Stimulated activated CD4-positive, alpha-beta T cell treated with anti-CD3 and anti-CD28 coated beads, Interleukin-12 subunit alpha, Interleukin-12 subunit beta, amount 100 ng/mL, for 48 hours (primary cell): ENCODE data around the gene SDK1.

Source experiments
- DNase-seq, 3 donors: peaks; one replicate each; pipeline ENCODE4 v3.0.0-alpha.2; 2020; ENCODE audit warnings: low read depth in 2 of 3, low spot score in 1 of 3

The SDK1 gene

GRCh38 chr7:4030346-4030950 lies 729.4 kb downstream of the SDK1 start:
- DNase-seq: no peak

- DNase-seq: no peak
Observed at GRCh38 chr7:4033996-4034395, 732.9 kb downstream of the SDK1 start.

GRCh38 chr7:4037308-4037707 lies 736.3 kb downstream of the SDK1 start:
- no peak for DNase-seq

- DNase-seq: no peak
Observed at GRCh38 chr7:4037877-4038276, 736.8 kb downstream of the SDK1 start.

GRCh38 chr7:4040109-4040928 lies 739.3 kb downstream of the SDK1 start:
- no peak for DNase-seq

- DNase-seq: no peak
Observed at GRCh38 chr7:4042402-4043045, 741.5 kb downstream of the SDK1 start.

GRCh38 chr7:4043988-4044387 lies 742.9 kb downstream of the SDK1 start:
- DNase-seq: no peak

- DNase-seq: no peak
Observed at GRCh38 chr7:4045450-4045849, 744.4 kb downstream of the SDK1 start.

GRCh38 chr7:4045975-4046374 lies 744.9 kb downstream of the SDK1 start:
- no peak for DNase-seq

GRCh38 chr7:4048336-4048735 lies 747.3 kb downstream of the SDK1 start:
- DNase-seq: no peak

- DNase-seq: no peak
Observed at GRCh38 chr7:4049202-4049601, 748.1 kb downstream of the SDK1 start.

- DNase-seq: no peak
Observed at GRCh38 chr7:4050126-4050660, 749.1 kb downstream of the SDK1 start.

GRCh38 chr7:4051696-4052095 lies 750.6 kb downstream of the SDK1 start:
- no peak for DNase-seq

GRCh38 chr7:4052130-4052529 lies 751.1 kb downstream of the SDK1 start:
- DNase-seq: no peak

- DNase-seq: no peak
Observed at GRCh38 chr7:4054158-4054557, 753.1 kb downstream of the SDK1 start.

- no peak for DNase-seq
Observed at GRCh38 chr7:4056552-4057288, 755.7 kb downstream of the SDK1 start.

GRCh38 chr7:4057289-4057616 lies 756.2 kb downstream of the SDK1 start:
- no peak for DNase-seq

- DNase-seq: no peak
Observed at GRCh38 chr7:4058158-4058557, 757.1 kb downstream of the SDK1 start.

- no peak for DNase-seq
Observed at GRCh38 chr7:4065190-4065589, 764.1 kb downstream of the SDK1 start.

- no peak for DNase-seq
Observed at GRCh38 chr7:4066206-4066605, 765.2 kb downstream of the SDK1 start.

GRCh38 chr7:4066626-4067475 lies 765.8 kb downstream of the SDK1 start:
- no peak for DNase-seq
